Hindlimb muscle (tissue), 1 donor: Measurements from ENCODE around the gene CFAP97. TPM values are rescaled to one million over a fixed set of nuclear protein-coding genes. Genes with fewer than 3 reads are reported as not detected.
"Not testable (repeated sequence)": the region's sequence is repeated elsewhere in the genome, so short reads cannot be mapped to it uniquely, and the experiment has no call there.

Experiments
- DNase-seq: peaks from one replicate; pipeline ENCODE4 v3.0.0-alpha.2; 2013
- polyA plus RNA-seq: library from polyadenylated mRNA; unstranded; fragments of 120-200 nt; gene quantifications from one replicate; pipeline ENCODE4 v1.2.1, GENCODE V29; 2013; ENCODE audit not compliant: insufficient read length

Gene CFAP97
- polyA plus RNA-seq, 1 donor = 28.3 TPM

DNA sequence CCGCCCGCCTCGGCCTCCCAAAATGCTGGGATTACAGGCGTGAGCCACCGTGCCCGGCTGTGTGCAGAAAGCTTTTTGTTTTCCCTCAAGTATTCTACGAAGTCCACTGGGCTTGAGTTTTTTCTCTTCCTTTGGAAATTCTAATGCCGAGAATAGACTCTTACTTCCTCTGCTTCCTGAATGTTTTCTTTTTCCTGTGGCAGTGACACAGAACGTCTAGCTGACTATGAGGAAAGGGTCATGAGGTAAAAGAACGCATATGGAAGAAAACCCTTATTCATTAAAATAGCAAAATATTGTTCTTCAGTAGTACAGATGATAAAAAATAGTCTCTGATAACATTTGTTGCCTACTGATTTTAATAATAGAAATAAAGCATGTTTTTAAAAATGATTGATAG lies 65.6 kb downstream of the CFAP97 start:
- no peak for DNase-seq

DNA sequence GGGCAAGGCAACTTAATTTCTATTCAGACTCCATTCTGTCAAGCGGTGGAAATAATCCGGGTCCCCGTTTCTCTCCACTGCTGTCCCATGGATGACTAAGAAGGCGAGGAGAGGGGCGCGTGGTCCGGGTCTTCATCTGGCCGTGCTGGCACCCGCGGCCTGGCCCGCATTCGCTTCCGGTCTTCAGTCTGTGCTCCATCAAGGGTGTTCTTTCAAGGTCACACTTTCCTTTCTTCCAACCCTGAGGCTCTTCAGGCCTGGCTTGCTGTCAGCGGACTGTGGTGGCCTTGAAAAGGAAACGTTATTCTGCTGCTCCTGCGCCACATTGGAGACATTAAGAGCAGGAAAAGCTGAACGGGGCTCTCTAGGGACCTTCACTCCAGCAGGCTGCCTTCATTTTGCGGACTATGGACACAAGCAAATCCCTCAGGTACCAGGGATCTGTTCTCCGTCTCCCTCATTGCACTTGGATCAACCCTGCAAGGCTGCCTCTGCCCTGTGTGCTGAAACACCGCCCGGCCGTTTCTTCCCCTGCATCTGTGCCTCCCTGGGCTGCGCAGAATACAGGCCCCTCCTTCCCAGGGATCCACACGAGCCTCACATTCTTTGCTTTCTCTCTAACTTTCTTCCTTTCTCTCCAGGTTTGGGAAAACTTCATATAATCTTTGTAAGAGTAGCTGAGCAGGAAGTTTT lies 66.4 kb downstream of the CFAP97 start:
- no peak for DNase-seq

DNA sequence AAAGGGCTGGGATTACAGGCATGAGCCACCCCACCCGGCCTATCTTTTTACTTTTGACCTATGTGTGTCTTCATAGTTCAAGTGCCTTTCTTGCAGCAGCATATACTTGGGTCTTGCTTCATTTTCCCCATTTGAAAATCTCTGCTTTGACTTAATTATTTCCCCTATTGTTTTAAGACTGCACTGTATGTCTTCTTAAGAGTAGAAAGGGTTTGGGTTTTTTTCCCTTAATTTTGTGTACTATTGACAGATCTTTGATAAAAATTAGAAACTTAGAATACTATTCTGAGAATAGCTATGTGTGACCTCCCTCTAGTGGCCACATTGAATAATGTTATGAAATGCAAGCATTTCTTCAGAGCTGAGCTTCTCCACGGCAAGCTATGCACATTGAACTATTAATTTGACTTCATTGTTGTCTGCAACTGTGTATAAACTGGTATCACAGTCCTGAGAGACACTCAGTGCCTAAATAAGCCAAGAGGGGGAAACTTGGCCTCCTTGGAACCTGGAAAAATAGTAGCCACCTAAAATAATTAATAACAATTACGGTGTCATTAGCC lies 69.4 kb downstream of the CFAP97 start:
- peak; percentile 40 for DNase-seq

DNA sequence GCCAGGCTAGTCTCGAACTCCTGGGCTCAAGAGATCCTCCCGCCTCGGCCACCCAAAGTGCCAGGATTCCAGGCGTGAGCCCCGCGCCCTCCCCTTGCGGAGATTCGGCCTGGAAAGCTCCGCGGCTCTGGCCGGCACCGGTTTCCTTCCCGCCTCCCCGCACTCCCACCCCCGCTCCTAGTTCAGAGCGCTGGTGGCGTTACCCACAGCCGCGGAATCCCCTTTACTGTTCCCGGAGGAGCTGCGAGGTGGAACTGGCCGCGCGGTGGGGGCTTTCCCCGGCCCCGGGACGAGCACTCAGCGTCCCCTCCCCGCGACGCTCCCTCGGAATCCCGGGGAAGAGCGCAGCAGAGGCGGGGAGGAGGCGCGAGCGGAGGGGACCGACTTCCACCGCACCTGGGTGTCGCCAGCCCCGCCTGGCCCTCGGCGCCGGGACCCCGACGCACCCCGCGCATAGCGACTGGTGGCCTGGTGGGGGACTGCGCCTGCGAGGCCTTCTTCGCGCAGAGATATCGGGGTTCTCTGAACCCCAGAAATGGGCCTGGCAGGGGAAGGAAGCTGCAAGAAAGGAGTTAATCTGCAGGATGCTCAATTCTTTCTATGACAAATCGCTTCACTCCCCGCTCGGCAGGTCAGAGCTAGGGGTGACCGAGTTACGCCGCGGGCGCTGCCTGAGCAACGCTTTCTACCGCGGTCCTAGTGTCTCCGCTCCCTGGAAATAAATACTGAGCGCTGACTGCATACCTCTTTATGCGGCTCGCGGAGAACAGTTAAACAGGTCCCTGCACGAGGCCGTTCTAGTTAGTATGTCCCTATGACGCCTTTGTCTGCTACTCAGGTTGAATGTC lies 75.3 kb downstream of the CFAP97 start:
- DNase-seq = peak; percentile 16

DNA sequence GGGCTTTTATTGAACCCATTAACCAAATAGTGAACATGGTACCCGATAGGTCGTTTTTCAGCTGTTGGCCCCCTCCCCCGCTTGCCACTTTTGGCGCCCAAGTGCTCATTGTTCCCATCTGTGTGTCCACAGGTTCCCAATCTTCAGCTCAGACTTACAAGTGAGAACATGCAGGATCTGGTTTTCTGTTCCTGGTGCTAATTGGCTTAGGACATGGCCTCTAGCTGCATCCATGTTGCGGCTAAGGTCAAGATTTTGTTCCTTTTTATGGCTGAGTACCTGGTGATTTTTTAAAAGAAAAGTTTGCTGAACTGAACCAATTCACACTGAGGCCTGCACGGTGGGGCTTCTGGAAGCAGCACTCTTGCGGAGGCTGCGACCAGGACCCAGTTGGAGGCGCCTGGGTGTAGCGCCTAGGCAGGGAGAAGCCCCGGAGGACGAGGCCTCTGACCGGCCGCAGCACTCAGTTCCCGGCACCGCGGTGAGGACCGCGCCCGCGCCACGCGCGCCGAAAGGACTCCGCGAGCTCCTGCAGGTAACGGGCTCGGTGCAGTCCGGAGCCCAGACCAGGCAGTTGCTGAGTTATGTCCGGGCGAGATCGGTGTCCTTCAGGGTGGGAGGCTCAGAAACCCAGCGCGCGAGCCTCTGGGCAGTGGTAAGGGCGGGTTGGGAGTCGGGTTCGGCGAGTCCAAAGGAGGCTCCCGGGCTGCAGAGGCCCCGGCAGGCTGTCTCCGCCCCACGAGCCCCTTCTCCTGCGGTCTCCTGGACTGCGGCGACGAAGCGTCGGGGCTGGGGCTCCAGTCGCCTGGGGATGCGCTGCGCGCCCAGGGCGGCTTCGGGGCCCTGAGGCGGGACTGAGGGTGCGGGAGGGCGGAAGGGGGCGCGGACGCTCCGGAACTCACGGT lies 76.5 kb downstream of the CFAP97 start:
- DNase-seq = peak; percentile 16

DNA sequence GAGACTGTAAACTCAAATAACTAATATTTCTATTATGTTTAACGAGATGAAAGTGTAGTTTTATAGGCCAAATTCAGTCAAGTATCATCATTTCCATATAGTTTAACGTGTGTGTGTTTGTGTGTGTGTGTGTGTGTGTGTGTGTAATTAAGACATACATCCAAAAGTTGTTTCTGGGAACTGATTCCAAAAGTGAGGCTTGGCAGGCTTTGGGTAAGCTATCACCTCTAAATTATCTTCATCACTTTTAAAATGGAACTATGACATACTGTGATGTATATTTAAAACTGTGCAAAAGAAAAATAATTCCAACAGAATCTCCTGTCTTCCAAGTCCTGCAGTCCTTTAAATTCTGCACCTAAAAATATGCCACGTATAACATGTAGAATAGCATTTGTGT lies 79.8 kb downstream of the CFAP97 start:
- no peak for DNase-seq

DNA sequence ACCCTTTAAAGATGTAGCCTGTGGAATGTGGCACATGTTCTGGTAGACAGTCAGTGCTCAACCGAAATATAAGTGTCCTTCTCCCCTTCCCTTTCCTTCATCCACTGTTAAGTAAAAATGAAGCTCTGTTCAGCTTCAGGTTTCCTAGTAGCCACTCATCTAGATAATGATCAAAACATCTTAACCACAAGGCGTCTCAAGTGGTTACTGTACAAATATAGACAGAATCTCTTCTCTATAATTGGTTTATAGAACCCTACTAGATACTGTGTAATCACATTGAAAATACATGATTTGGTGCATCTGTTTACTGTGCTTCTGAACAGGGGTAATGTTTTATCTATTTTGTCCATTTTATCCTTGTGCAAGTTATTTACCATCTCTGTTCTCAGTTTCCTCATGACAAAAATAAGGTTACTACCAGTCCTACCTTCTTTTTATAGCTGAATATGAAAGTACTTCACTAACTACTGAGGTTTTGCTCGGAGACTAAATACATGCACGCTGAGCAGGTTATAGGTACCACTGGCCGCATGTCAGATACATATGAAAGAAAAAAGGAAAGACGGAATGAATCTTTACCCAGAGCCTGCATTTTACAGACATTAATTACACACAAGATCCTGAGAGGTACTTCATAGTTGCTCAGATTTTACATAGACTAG lies 81.0 kb downstream of the CFAP97 start:
- DNase-seq = no peak

DNA sequence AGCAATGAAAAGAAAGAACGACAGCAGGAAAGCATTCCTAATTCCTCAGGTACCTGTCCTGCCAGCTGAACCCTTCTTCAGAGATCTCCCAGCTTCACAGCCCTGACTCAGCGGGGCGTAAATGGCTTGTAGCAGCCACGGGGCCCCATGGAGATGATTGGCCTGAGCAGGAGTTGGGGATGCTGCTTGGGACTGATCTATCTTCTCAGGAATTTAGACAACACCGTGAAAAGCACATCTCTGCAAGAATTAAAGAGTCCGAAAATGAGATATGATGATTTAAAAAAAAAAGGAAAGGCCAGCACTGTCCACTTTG lies 83.2 kb downstream of the CFAP97 start:
- no peak for DNase-seq

DNA sequence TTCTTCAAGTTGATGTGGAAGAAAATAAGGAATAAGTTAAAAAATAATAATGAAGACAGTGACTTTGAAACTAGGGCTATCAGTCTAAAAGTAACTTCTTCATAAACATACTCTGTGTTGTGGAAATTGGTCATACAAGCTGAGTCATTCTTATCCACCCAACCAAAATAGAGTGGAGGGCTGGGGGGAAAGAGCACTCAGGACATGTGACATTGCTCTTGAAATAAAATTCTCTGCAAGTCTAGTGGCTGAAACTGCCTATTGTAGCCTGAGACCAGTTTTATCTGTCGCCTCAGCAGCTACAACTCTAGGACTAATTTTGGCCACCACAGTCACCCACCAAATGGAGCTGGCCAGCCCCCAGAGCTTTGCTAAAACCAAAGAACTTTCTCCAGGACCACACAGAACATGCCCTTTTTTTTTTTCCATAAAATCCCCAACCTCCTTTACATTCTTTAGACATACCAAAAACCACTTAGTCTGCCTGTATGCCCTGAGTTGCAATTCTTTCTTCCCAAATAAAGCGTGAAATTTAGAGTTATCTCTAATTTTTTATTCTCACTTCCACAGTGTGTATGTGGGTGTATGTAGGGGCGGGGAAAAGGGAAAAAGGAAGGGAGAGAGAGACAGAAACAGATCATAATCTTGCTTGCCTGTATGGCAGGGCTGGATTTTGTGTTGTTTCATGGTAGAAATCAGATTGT lies 83.7 kb downstream of the CFAP97 start:
- no peak for DNase-seq

DNA sequence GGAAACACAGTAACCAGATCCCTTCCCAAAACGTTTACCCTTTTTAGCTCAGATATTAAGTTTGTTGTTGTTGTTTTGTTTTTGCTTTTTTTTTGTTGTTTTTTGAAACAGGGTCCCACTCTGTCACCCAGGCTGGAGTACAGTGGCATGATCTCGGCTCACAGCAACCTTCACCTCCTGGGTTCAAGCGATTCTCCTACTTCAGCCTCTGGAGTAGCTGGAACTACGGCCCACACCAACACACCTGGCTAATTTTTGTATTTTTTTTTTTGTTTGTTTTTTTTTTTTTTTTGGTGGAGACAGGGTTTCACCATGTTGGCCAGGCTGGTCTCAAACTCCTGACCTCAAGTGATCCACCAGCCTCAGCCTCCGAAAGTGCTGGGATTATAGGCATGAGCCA lies 84.3 kb downstream of the CFAP97 start:
- not testable (repeated sequence) for DNase-seq

DNA sequence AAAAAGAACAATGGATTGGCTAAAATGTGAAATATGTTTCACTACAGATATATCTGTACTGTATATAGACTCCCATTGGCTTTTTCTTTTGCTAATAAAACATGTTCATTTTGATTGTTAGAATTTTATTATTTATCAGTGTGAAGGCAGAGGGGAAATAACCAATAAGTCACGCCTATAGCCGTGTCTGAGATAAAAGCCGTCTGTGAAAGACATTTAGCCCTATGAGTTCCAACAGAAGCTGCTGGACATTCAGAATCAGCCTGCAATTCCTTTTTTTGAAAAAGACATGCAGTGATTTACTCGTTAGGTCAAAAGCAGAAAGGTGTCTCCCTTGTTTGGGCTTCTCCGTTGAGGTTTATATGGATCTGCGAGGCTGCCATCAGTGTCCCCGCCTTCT lies 84.9 kb downstream of the CFAP97 start:
- no peak for DNase-seq

DNA sequence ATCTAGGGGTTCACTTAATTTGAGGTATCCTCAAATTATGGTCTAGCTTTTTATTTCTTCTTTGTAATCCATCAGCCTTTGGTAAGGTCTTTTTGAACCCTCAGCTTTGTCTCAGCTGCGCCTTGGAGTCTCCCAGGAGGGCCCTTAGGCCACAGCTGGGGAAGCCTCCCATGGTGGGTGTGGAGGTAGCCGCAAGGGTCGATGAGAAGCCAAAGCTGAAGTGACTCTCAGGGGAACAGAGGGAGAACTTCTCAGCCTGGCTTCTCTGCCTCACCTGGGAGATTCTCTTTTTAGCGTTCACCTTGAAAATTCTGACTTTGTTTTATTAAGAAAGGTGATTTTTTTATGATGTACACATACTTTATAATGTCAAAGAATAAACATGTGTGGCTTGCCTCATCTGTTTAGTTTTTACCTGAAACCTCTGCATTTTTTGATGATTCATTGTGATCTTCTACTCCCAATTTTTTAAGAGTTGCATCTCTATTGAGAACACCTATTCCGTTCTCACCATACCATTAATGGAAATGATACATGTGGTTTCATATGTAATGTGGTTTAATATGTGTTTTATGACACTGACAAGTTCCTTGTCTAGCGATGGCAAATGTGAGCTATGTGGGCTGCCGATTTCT lies 86.4 kb downstream of the CFAP97 start:
- no peak for DNase-seq

DNA sequence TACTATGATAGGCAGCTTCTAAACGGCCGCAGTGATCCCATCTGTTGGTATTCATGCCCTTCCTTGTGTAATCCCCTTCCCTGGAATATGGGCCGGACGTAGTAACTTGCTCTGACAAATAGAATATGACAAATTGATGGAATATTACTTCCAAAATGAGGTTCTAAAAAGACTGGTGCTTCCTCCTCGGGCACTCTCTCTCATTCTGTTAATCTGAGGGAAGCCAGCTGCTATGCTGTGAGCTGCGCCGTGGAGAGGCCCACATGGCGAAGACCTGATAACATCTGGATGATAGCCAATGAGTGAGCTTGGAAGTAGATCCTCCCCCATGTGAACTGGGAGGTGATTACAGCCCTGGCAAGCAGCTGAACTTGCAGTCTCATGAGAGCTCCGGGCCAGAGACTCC lies 88.0 kb downstream of the CFAP97 start:
- peak; percentile 4 for DNase-seq

DNA sequence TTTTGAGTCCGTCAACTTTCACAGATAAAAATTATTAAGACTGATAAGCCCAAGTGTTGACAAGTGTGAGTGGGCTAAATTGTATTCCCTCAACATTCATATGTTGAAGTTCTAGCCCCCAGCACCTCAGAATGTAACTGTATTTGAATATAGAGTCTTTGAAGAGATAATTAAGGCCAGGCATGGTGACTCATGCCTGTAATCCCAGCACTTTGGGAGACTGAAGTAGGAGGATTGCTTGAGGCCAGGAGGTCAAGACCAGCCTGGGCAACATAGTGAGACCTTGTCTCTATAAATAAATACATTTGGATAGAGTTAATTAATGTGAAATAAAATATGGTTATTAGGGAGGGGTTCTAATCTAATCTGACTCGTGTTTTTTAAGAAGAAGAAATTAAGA lies 90.5 kb downstream of the CFAP97 start:
- DNase-seq = no peak

DNA sequence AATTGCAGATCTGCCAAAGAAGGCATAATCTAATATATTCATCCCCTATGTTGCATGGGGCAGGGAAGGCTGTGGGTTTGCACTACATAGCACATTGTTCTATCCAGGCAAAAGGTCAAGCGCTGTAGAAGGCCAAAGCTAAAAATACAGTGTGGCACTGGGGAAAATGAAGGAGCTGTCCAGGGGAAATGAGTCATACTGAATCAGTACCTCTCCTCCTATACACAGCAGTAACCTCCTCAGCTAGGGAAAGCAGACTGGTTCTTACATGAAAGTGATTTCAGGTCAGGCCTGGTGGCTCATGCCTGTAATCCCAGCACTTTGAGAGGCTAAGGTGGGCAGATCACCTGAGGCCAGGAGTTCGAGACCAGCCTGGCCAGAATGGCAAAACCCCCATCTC lies 91.7 kb downstream of the CFAP97 start:
- peak; percentile 29 for DNase-seq

DNA sequence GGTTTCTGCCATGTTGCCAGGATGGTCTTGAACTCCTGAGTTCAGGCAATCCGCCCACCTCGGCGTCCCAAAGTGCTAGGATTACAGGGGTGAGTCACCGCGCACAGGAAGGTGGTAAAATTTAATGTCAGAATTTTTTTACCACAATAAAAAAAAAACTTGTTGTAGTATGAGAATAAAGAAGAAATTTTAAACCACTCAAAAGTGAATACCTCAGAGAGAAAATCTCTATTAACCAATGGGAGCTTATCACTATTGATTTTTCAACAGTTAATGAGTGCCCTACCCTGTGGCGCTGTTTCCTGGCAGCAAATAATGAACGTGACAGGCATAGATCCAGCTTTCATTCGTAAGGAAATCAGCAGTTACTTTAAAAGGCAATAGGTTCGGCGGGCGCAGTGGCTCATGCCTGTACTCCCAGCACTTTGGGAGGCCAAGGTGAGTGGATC lies 93.4 kb downstream of the CFAP97 start:
- no peak for DNase-seq

DNA sequence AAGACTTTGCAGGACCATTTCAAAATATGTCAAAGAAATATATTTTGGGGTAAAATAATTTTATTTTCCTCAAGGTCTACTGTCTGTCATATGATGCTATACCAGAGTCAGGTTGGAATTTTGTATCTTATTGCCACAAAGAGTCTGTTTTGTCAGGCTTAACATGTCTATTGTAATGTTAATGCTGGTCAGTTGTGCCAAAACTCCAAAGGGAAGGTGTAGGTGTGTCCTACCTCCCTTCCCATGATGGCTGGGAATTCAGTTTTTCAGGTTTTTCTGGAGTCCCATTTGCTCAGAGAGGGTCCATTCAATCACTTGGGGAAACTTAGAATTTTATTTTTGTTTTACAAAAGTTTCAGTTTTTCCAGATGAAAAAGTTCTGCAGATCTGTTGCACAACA lies 94.1 kb downstream of the CFAP97 start:
- DNase-seq = no peak
